ENCODE results near the gene LRRC28.
"Not testable (repeated sequence)": the region's sequence is repeated elsewhere in the genome, so short reads cannot be mapped to it uniquely, and the experiment has no call there.

LRRC28 gene

DNA sequence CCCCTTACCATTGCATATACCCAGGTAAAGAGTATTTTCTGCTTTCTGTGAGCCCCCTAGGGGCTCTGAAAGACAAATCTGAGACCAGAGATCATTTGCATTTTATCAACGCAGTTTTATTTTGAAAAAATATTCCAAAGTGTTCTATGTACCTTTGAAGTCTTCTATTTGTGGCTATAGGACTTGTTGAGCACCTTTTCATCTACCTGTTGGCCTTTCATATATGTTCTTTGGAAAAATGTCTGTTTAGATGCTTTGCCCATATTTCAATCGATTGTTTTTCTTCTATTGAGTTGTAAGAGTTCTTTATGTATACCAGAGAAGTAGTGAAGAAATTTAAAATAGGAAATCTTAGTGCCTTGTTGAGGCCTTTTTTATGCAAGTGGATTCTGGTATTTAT, 94.0 kb downstream of the LRRC28 start:
- DNase-seq = no peak

DNA sequence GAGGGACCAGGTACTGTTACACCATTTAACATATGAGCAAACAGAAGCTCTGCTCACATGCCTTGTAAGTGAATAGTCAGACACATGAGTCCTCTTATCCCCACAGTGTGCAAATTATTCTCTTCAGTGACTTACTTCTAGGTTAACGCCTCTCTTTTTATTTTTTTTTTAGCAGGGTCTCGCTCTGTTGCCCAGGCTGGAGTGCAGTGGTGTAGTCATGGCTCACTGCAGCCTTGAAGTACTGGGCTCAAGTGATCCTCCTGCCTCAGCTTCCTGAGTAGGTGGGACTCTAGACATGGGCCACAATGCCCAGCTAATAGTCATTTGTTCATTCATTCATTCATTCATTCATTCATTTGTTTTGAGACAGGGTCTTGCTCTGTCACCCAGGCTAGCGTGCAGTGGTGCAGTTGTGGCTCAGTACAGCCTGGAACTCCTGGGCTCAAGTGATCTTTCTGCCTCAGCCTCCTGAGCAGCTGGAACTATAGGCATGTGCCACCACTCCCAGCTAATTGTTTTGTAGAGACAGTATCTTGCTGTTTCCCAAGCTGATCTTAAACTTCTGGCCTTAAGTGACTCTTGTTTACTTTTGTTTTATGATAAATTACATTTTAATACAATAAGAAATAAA, 94.7 kb downstream of the LRRC28 start:
- no peak for DNase-seq

DNA sequence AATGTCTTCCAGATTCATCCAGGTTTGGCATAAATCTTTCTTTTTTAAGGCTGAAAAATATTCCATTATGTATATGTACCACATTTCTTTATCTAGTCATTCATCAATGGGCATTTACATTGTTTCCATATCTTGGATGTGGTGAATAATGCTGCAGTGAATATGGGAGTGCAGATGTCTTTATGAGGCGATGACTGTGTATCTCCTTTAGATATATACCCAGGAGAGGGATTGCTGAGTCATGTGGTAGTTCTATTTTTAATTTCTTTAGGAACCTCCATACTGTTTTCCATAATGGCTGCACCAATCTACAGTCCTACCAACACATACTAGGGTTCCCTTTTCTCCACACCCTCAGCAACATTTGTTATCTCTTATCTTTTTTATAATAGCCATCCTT, 96.3 kb downstream of the LRRC28 start:
- no peak for DNase-seq

DNA sequence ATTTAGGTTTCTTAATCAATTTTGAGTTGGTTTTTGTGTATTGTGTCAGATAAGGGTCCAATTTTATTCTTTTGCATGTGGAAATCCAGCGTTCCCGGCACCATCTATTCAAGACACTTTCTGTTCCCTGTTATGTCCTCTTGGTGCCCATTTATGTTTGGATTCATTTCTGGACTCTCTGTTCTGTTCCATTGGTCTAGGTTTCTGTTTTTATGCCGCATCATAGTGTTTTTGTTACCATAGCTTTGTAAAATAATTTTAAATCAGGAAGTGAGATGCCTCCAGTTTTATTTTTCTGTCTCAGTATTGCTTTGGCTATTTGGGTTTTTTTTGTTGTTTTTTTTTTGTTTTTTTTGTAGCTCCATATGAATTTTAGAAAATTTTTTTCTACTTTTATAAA, 97.1 kb downstream of the LRRC28 start:
- no peak for DNase-seq

DNA sequence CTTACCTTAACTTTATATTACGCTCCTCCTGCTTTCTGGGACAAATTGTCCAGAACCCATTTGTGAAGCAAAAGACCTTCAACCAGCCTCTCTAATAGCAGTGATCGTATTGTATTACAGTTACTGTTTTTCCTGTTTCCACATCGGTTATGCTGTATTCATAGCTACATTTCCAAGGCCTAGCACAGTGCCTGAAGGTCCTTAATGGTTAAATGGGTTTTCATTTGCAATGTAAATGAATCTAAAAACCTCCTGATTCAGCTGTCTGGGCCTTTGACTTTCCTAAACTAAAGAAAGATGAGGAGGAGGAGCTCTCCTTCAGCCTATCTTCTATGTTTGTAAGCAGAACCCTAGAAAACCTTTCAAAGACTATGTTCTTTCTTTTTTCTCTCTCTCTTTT, 99.1 kb downstream of the LRRC28 start:
- DNase-seq = no peak

DNA sequence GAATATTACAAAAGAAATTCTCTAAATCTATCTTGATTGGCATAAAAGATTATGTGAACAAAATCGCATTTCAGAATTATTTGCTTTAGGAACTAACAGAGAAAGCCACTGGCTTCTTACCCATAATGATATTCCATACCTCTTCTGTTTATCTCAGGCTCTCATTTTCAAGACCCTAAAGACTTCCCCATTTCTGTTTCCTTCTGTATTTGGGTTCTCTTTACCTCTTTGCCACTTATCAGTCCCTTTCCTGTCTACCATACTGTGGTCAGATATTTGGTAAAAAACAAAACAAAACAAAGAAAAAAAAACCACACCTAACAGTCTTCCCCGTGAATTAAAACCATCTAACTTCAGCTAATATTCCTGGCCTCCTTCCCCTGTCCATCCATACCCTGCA, 108.5 kb downstream of the LRRC28 start:
- DNase-seq = no peak

DNA sequence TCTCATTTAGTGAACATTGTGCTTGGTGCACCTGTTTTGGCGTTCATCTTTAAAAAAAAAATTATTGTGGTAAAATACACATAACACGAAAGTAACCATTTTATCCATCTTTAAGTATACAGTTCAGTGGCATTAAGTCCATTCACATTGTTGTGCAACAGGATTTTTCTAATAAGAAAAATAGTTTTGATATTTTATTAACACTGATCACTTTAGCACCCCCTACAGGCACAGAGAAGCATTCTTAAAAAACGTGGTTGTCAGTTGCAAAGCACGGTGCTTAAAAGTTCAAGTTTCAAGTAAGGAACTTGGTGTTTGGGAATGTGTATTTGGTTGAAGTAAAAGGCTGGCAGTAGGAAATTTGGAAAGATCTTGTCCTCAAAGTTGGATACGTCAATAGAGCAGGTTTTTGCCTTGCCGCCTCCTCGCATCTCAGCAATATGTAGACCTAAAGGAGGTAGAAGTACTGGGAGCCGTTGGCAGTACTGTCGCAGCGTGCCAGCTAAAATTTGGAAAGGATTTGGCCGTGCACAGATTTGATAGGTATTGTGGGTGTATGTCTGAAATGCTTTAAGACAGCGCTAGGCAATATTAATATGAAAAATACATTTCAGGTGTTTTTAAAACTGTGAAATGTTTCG, 110.4 kb downstream of the LRRC28 start:
- DNase-seq = no peak

DNA sequence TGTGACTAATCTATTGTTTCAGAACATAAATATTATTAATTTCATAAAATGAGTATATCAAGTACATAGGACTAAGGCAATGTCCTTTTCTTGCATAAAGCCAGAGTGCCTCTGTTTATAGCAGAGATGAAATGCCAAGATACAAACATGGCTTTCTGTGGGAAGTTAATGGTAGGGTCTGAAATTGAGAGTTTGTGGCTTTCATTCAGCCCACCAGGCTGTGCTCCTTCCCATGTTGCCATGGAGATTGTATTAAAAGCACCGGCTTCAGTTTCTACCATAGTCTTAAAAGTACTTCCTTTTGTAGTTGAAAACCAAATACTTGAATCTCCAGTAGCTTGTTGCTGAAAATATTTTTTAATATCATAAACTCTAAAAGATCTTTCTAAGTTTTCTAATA, 114.0 kb downstream of the LRRC28 start:
- no peak for DNase-seq

DNA sequence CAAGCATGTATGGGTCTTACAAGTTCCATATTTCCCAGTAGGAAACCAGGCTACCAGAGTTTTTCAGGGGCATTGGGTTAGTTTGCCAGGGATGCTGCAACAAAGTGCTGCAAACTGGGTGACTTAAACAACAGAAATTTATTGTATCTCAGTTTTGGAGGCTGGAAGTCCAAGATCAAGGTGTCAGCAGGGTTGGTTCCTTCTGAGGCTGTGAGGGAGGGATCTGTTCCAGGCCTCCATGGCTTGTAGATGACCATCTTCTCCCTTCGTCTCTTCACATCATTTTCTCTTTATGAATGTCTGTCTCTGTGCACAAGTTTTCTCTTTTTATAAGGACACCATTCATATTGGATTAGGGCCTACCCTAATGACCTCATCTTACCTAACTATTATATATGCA, 114.7 kb downstream of the LRRC28 start:
- DNase-seq = no peak

DNA sequence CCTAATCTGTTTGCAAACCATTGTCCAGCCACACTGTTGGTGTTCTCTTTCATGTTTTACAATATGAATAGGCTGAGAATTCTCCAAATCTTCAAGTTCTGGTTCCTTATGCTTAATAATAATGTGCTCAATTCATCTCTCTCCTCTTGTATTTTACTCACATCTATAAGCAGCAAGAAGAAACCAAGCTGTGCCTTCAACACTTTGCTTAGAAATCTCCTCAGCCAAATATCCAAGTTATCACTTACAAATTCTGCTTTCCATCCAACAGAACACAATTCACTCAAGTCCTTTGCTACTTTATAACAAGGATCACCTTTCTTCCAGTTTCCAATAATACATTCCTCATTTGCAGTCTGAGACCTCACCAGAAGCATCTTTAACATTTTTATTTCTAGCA, 117.5 kb downstream of the LRRC28 start:
- no peak for DNase-seq

DNA sequence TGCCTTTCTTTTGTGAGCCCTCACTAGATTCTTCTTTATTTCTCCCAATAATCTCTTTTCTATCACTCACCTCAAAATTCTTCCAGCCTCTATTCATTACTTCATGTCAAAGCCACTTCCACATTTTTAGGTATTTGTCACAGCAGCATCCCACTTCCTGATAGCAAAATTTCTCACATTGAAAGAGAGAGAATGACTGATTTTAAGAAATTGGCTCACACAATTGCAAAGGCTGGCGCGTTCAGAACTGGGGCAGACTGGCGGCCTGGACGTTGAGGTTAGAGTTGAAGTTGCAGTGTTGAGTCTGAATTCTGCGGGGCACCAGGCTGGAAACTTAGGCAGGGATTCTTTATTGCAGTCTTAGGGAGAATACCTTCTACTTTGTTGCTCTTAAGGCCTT, 117.9 kb downstream of the LRRC28 start:
- DNase-seq = no peak

DNA sequence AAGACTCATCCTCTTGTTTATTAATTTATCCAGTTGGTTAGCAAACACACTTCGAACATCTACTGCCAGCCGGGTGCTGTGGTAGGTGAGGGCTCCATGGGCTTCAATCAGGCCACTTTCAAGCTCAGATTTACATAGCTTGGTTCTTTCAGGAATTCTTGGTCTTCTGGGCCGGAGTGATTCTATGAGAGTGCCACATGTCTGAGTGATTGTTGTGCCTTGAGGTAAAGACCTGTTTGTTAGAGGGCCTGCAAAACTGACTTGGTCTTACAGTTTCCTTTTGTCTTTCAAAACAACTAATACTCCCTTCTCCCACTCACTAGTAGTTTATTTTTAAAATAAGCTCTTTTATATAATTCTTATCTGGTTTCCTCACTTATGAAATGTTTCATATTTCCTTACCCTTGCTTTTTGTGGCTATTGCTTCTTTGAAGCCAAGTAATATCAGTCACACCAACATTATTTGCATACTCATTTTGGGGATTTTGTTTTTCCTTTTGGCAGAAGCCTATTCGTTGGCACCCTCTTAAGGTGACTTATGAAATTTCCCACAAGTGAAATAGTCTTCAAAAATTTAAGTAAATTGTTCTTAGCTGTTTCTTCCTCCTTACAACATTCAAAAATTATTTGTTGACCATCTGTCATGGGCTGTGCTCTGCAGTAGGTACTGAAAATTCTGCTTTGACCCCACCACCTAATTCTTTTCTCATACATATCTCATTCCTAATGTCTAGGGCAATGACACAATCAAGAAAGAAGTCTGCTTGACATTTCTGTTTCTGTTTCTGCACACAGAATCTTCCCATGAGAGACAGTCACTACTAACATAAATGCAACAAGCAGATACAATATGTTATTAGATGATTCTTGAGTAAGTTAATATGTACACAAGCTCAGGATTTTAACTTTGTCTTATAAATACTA, 120.2 kb downstream of the LRRC28 start:
- no peak for DNase-seq

DNA sequence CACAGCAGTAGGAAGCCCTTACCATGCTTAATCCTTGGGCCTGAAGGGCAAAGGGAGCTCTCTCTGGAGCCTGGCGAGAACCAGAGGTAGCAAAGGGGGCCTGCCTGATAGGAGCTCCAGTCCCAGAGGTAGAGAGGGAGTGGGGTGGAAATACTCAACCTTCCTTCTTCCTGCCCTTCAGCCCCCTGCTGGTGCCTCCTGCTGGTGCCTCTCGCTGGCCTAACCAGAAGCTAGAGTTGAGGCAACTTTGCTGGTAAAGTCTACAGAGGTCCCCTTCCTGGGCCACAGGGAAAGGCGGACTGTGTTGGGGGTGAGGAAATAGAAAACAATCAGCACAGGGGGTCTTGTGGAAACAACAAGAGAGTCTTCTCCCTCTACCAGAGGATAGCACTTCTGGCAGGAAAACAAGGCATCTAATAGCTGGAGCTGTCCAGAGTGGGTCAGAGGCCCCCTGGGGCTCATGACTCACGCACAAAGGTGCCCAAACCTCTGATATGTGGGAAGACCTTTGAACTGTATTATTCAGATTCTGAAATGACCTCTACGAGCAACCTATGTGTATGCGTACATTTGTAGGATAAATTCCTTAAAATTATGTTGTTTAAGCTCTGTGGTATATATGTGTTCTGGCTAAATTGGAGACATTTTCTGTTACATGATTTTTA, 133.9 kb downstream of the LRRC28 start:
- DNase-seq = no peak

DNA sequence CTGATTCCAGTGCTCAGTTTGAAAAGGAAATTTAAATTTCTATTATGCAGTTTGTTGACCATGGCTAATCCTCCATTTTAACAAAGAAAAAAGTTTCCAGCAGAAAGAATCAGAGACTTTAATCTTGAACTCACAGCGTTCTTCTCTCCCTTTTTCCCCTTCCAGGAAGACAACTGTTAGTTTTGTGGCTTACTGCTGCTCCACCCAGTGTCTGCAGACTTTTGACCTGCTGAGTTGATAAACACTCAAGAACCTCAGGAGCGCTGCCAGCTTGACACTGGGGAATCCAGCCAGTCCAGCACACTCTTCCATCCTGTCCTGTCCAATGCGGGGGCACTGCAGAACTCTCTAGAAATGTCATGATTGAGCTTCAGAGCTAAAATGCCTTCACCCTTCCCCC, 134.6 kb downstream of the LRRC28 start:
- DNase-seq = no peak

DNA sequence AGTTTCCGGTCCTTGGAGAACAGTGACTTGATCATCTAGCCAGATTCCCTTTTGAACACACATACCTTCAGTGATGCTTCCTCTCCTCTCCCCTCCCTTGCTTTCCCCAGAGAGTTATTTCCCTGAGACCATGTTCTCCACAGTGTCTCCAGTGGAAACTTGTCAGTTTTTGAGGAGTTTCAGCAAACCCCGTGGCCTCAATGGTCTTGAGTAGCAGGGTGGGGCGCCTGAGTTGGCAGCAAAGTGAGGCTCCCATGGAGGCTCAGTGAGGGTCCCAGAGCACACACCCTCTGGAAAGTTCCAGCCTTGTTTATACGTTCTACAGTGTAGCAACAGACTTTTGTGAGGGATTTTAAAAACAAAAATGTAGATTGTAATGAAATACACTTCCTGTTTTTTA, 135.1 kb downstream of the LRRC28 start:
- DNase-seq = no peak

DNA sequence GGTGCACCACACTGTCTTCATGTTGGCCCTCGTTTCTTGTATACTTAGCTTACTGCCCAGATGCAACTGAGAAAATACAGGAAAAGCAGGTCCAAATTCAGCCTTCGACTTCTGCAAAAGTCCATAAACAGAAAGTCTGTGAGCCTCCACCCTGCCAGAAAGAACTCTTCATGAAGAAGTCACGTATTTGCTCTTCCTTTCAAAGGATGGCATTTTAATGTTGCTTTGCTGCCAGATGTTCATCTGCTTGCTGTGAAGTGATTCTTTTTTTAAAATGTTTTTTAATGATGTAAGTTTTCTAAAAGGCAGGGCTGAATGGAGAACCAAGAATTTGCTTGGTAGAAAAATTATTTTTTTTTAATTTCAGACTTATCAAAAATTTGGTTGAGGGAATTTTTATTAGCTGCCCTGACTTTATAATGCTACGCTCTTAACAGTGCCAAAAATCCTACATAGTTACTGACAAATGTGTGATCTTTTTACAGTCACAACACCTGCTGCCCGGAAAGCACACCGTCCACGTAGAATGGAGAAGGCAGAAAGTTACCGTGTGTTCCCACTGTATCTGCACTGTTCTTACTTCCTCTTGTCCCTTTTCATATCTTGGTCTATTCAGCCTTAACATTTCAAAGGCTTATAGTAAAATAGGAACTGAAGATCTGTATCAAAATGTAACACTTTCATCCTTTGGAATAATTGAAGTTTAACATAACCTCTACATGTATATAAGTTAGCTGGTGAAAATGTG, 136.3 kb downstream of the LRRC28 start:
- no peak for DNase-seq

DNA sequence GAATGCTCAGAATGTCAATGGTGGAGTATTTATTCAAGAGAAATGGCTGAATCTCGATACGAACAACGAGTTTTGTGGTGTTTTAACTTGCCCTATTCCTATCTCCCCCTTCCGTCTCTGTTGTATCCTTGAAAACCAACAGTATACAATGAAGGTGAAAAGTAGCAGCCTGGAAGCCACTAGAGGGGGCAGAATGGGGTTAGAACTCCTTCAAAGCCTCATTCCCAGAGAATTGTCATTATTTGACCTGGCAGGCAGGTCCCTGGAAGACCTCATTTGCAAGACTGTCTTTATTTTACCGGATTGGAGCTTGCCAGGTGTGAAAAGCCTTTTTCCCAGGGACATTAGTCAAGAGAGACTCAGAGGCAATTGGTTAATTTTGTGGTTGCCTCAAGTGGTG, 139.4 kb downstream of the LRRC28 start:
- DNase-seq = no peak

DNA sequence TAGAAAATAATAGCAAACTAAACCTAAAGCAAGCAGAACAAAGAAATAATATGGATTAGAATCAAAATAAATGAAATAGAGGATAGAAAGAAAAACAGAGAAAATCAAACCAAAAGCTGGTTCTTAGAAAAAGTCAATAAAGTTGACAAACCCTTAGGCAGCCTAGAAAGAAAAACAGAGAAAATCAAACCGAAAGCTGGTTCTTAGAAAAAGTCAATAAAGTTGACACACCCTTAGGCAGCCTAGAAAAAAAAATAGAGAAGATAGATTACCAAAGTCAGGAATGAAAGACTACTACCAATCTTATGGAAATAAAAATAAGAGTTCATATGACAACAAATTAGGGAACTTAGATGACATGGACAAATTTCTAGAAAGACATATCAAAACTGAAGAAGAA, 142.4 kb downstream of the LRRC28 start:
- no peak for DNase-seq

DNA sequence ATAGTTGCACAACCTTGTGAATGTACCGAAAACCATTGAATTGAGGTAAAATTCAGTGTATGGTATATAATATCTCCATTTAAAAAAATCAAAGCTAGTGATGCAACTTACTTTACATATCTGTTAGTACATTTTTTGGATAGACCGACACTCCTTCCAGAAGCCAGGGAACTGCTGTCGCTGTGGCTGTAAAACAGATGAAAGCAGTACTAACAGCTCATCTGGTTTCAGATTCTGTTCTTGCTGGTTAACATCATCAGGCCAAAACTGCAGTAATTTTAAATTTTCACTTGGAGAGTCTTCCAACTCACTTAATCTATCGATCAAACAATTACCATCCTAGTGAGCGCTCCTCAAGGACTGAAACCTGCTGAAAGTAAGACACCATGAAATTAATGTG, 145.1 kb downstream of the LRRC28 start:
- no peak for DNase-seq

DNA sequence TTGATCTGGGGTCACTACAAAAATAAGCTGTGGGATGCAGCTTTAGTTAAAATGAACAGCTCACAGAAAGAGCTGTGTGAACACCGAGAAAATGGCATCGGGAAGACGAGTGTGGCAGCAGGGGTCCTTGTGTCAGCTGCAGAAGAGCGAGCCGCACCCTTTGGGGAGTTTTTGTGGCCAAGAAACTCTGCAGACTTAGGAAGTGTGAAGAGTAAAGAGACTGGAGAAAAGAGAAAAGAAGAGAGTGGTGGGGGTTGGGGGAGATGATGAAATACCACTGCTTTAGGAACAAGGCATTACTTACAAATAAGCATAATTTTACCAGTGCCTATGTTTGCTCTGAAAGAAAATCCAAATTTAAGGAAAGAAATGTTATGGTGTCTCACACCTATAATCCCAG, 147.8 kb downstream of the LRRC28 start:
- no peak for DNase-seq

DNA sequence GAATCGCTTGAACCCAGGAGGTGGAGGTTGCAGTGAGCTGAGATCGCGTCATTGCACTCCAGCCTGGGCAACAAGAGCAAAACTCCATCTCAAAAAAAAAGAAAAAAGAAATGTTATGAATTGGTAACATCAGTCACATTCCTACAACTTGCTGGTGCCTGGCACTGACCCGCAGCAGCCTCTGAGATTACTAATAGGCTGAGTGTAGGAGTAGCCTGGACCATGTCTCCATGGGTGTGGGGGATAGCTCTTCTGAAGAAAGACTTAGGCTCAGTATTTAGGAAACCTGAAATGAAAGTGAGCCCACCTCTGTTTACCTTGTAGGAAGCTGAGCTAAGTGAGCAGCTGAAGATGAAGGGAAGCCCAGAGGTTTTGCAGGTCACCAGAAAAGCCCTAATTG, 148.3 kb downstream of the LRRC28 start:
- DNase-seq = no peak

DNA sequence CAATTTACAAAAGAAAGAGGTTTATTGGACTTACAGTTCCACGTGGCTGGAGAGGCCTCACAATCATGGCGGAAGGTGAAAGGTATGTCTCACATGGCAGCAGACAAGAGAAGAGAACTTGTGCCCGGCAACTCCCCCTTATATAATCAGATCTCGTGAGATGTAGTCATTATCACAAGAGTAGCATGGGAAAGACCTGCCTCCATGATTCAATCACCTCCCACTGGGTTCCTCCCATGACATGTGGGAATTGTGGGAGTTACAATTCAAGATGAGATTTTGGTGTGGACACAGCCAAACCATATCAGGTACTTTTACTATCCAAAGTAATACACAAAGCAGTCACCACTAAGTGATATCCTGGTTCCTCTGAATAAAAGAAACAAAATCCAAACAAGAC, 149.9 kb downstream of the LRRC28 start:
- DNase-seq = not testable (repeated sequence)
